Transverse colon (tissue), 4 donors: Measurements from ENCODE around the gene TAS2R13.

ENCODE experiments used
- CTCF ChIP-seq, 5 experiments: fragments of 200-600 bp in 3 of 5; fragments of 450-650 bp in 2 of 5; sonication (generic) in 3 of 5; IDR thresholded peaks; 1 replicate in 2 of 5; 2 replicates in 3 of 5; pipeline ENCODE4 v1.5.1; 2016 to 2017; ENCODE audit warnings: antibody characterized with exemption in 5 of 5, inconsistent platforms in 3 of 5, mild to moderate bottlenecking in 2 of 5, moderate library complexity in 1 of 5
- EP300 ChIP-seq: sonication (generic); formaldehyde crosslinking; IDR thresholded peaks from one replicate; pipeline ENCODE4 v1.6.1; 2017; ENCODE audit warnings: antibody characterized with exemption, low read depth
- POLR2A ChIP-seq: fragments of 450-650 bp; IDR thresholded peaks from one replicate; pipeline ENCODE4 v1.6.1; 2016; ENCODE audit warnings: antibody characterized with exemption, mild to moderate bottlenecking, moderate library complexity
- POLR2AphosphoS5 ChIP-seq, 3 donors: sonication (generic); formaldehyde crosslinking; IDR thresholded peaks; one replicate each; pipeline ENCODE4 v1.6.1; 2016; ENCODE audit warnings: antibody characterized with exemption in 3 of 3

GRCh38 chr12:10910380-10910779, 1.0 kb upstream of the TAS2R13 start:
- no peak for TF ChIP-seq POLR2A
- TF ChIP-seq CTCF (IDR thresholded peaks at IDR 0.05): no peak
- no peak for TF ChIP-seq EP300
- TF ChIP-seq POLR2AphosphoS5 (IDR thresholded peaks at IDR 0.05): no peak
